A549 (cell line): ENCODE data around the gene GRID2. TPM values are rescaled to one million over a fixed set of nuclear protein-coding genes. Genes with fewer than 3 reads are reported as not detected.

Experiments used
- ATAC-seq, 2 experiments: fragments of 200-7000 bp in 1 of 2; fragments of >200 bp in 1 of 2; cut with Nextera tagmentation in 1 of 2; cut with Tn5 transposase in 1 of 2; 3 replicates each; pipeline versions ENCODE4 v1.8.0 to v1.9.1; 2018 to 2020; ENCODE audit warnings: mild to moderate bottlenecking in 1 of 2, moderate library complexity in 1 of 2
- CTCF ChIA-PET: fragments of 300-600 bp; sonication (Branson Sonifier 250); formaldehyde crosslinking; extraction: SDS; loops from one replicate; lab custom pipeline; 2021; ENCODE audit warnings: antibody characterized with exemption, inconsistent platforms; lab: Yijun Ruan, JAX
- POLR2A ChIA-PET: fragments of 350-600 bp; formaldehyde crosslinking; extraction: SDS; loops from one replicate; lab custom pipeline; 2021; ENCODE audit warnings: antibody characterized with exemption, inconsistent platforms; lab: Yijun Ruan, JAX
- DNase-seq, 2 experiments: peaks; one replicate each; pipeline versions ENCODE4 v3.0.0 to v3.0.0-alpha.2; 2011 to 2016; ENCODE audit warnings: low read depth in 1 of 2, low spot score in 1 of 2
- FAIRE-seq: peaks from 2 replicates; lab custom pipeline; 2011; peaks lifted over from hg19 to GRCh38; lab: Jason Lieb, UNC
- H3K27ac ChIP-seq, 2 experiments: fragments of >200 bp; sonication (Bioruptor Twin); formaldehyde crosslinking; 3 replicates each; pipeline ENCODE4 v1.5.1; 2016 to 2017
- H3K4me1 ChIP-seq: fragments of >200 bp; sonication (Bioruptor Twin); formaldehyde crosslinking; 3 replicates; pipeline ENCODE4 v1.6.1; 2016
- H3K4me2 ChIP-seq: fragments of >200 bp; sonication (Bioruptor Twin); formaldehyde crosslinking; 3 replicates; pipeline ENCODE4 v1.6.1; 2016
- H3K4me3 ChIP-seq: fragments of >200 bp; sonication (Bioruptor Twin); formaldehyde crosslinking; 3 replicates; pipeline ENCODE4 v1.5.1; 2016
- H3K9me3 ChIP-seq: fragments of >200 bp; sonication (Bioruptor Twin); formaldehyde crosslinking; 3 replicates; pipeline ENCODE4 v1.6.1; 2016
- BHLHE40 ChIP-seq: IDR thresholded peaks from 2 replicates; pipeline ENCODE4 v1.6.1; 2012; ENCODE audit warnings: low read depth, low read length, inconsistent platforms
- CEBPB ChIP-seq, 2 experiments: fragments of >200 bp in 1 of 2; sonication (Bioruptor Twin) in 1 of 2; formaldehyde crosslinking in 1 of 2; IDR thresholded peaks; 2 replicates each; pipeline ENCODE4 v1.6.1; 2012 to 2016
- EHF ChIP-seq: fragments of 250-450 bp; sonication (Bioruptor Pico); IDR thresholded peaks from 2 replicates; pipeline ENCODE4 v1.5.0; 2020; ENCODE audit warnings: mild to moderate bottlenecking
- FOSB ChIP-seq: fragments of 250-450 bp; sonication (Bioruptor Pico); IDR thresholded peaks from 2 replicates; pipeline ENCODE4 v1.5.0; 2020; ENCODE audit warnings: mild to moderate bottlenecking, moderate library complexity
- FOXS1 ChIP-seq: fragments of 250-450 bp; sonication (Bioruptor Pico); IDR thresholded peaks from 2 replicates; pipeline ENCODE4 v1.5.0; 2020; ENCODE audit warnings: mild to moderate bottlenecking, moderate library complexity
- HDAC2 ChIP-seq: fragments of 200-600 bp; sonication (generic); IDR thresholded peaks from 2 replicates; pipeline ENCODE4 v1.6.1; 2016
- HEYL ChIP-seq: fragments of 250-450 bp; sonication (Bioruptor Pico); IDR thresholded peaks from 2 replicates; pipeline ENCODE4 v1.8.0; 2021; ENCODE audit warnings: mild to moderate bottlenecking, moderate library complexity
- HOXB5 ChIP-seq: fragments of 250-450 bp; sonication (Bioruptor Pico); IDR thresholded peaks from 2 replicates; pipeline ENCODE4 v1.5.0; 2020; ENCODE audit warnings: mild to moderate bottlenecking, moderate library complexity
- JUNB ChIP-seq: fragments of >200 bp; sonication (Bioruptor Twin); formaldehyde crosslinking; IDR thresholded peaks from 2 replicates; pipeline ENCODE4 v1.6.1; 2016
- NPAS2 ChIP-seq: fragments of 250-450 bp; sonication (Bioruptor Pico); IDR thresholded peaks from 2 replicates; pipeline ENCODE4 v1.8.0; 2022; ENCODE audit warnings: mild to moderate bottlenecking, moderate library complexity, borderline replicate concordance
- PHF8 ChIP-seq: fragments of 200-600 bp; sonication (generic); IDR thresholded peaks from 2 replicates; pipeline ENCODE4 v1.6.1; 2016; ENCODE audit warnings: low read depth, mild to moderate bottlenecking, antibody characterized with exemption, moderate library complexity, borderline replicate concordance
- POLR2A ChIP-seq: IDR thresholded peaks from 2 replicates; pipeline ENCODE4 v1.6.1; 2012; ENCODE audit warnings: mild to moderate bottlenecking, low read length
- POLR2AphosphoS2 ChIP-seq: conservative IDR thresholded peaks from 2 replicates; pipeline ENCODE4 v1.6.1; 2012; ENCODE audit warnings: low read length, improper control_type of control experiment, inconsistent platforms
- RARB ChIP-seq: fragments of 250-450 bp; sonication (Bioruptor Pico); IDR thresholded peaks from 2 replicates; pipeline ENCODE4 v1.8.0; 2021; ENCODE audit warnings: mild to moderate bottlenecking, moderate library complexity
- RFX5 ChIP-seq: fragments of 450-650 bp; IDR thresholded peaks from 2 replicates; pipeline ENCODE4 v1.7.1; 2014; ENCODE audit warnings: antibody characterized with exemption, mild to moderate bottlenecking, moderate library complexity
- RNF2 ChIP-seq: fragments of 200-600 bp; sonication (generic); IDR thresholded peaks from 2 replicates; pipeline ENCODE4 v1.6.1; 2016; ENCODE audit warnings: low read depth, mild to moderate bottlenecking, antibody characterized with exemption, moderate library complexity, borderline replicate concordance
- ZC3H11A ChIP-seq: fragments of 450-650 bp; IDR thresholded peaks from 2 replicates; pipeline ENCODE4 v1.6.1; 2014; ENCODE audit warnings: antibody characterized with exemption, mild to moderate bottlenecking
- WGBS: methylation state at CpG from one replicate; pipeline ENCODE4 v1.1.6; 2017; ENCODE audit errors: missing lambda C conversion rate; 5-methylcytosine and 5-hydroxymethylcytosine counted together
- polyA plus RNA-seq, 4 experiments: library from polyadenylated mRNA; depleted of rRNA in 3 of 4; stranded (reverse); fragments of >200 nt; fragmentation: RNase III in 1 of 4; extraction: RNeasy Plus Mini Kit Qiagen cat#74134 plus additional on column Dnase treatment in 1 of 4; gene quantifications; 2 replicates in 3 of 4; 3 replicates in 1 of 4; pipeline ENCODE4 v1.2.3, GENCODE V29; 2011 to 2017
- TF ChIP-seq, protein P1 (sequence below): fragments of >200 bp; sonication (Bioruptor Twin); formaldehyde crosslinking; IDR thresholded peaks from 3 replicates; pipeline ENCODE4 v1.5.1; 2016
- TF ChIP-seq, protein P2 (sequence below): fragments of >200 bp; sonication (Bioruptor Twin); formaldehyde crosslinking; IDR thresholded peaks from 2 replicates; pipeline ENCODE4 v1.6.1; 2016

The GRID2 gene
- polyA plus RNA-seq, 2 of the 4 experiments (the other 2 are of a cell fraction) = not detected

DNA sequence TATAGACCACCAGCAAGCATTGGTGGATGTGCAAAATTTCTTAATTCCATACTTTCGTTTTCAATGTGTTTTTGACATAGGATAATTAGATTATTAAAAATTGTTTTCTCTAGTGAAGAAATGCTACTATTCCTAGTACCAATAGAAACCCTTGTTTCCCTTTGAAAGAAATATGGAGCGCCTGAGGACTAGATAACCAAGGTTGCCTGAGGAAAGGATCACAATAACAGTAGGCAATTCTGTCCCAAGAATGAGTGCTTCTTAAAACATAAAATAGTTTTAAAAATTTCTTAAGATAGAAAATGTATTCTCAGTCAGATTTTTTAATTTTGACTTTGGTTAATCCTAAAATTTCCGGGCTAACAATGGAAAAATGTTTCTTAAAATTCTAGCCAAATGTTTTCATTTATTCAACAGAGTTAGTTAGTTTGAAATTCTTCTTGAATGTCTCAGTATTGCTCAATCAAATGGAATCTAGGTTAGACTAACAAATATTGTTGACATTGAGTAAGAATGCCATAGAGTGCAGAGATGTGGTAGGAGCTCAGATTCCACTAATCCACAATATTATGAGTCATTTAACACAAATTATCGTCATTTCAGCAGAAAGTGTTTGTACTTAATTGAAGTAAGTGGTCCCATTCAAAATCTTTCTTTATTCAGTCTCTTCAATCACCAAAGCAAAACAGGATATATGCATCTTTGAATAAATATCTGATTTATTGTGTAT, 666.0 kb downstream of the GRID2 start (continued):
- TF ChIP-seq, protein P1, sequence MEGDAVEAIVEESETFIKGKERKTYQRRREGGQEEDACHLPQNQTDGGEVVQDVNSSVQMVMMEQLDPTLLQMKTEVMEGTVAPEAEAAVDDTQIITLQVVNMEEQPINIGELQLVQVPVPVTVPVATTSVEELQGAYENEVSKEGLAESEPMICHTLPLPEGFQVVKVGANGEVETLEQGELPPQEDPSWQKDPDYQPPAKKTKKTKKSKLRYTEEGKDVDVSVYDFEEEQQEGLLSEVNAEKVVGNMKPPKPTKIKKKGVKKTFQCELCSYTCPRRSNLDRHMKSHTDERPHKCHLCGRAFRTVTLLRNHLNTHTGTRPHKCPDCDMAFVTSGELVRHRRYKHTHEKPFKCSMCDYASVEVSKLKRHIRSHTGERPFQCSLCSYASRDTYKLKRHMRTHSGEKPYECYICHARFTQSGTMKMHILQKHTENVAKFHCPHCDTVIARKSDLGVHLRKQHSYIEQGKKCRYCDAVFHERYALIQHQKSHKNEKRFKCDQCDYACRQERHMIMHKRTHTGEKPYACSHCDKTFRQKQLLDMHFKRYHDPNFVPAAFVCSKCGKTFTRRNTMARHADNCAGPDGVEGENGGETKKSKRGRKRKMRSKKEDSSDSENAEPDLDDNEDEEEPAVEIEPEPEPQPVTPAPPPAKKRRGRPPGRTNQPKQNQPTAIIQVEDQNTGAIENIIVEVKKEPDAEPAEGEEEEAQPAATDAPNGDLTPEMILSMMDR = no peak
- no peak for TF ChIP-seq HOXB5 (CRISPR knock-in tag)

DNA sequence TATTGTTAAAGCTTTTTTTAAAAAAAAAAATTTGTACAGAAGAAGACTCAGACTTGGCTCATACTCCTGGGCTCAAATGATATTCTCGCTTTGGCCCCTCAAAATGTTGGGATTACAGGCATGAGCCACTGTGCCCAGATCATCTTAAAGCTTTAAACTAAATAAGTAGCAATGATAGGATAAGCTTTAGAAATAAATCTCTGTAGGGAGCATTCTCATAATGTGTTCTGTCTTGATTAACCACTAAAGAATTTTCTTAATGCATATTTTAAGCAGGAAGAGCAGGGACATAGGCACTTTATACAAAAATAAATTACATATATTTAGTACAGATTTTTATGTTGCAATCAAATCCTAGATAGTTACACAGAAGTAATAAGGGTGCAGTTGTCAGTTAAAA, 667.2 kb downstream of the GRID2 start:
- no peak for ATAC-seq
- ChIA-PET CTCF (no interaction called here), POLR2A (no interaction called here)
- H3K4me1 ChIP-seq = peaks cover 19% of the 10 kb centered on the region
- TF ChIP-seq PHF8 (no peak), FOSB (CRISPR knock-in tag) (no peak), HEYL (CRISPR knock-in tag) (no peak), RFX5 (no peak), HDAC2 (no peak), EHF (CRISPR knock-in tag) (no peak), POLR2A (no peak), NPAS2 (CRISPR knock-in tag) (no peak), BHLHE40 (no peak), RNF2 (no peak), ZC3H11A (no peak), FOXS1 (no peak), RARB (CRISPR knock-in tag) (no peak), POLR2AphosphoS2 (no peak), JUNB (no peak)
- TF ChIP-seq, protein P2, sequence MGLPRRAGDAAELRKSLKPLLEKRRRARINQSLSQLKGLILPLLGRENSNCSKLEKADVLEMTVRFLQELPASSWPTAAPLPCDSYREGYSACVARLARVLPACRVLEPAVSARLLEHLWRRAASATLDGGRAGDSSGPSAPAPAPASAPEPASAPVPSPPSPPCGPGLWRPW = no peak
- TF ChIP-seq, protein P1 = no peak
- no peak for FAIRE-seq
- no peak for DNase-seq
- H3K4me3 ChIP-seq = no peak overlapping the region
- H3K9me3 ChIP-seq = no peaks in the 10 kb centered on the region
- peak overlapping the region; percentile 65; the same call in 1 of the 3 replicates for H3K4me2 ChIP-seq
- WGBS = 82% methylated on average over 1 of the region's 1 CpG
- H3K27ac ChIP-seq = 0 out of 6 replicates have a peak overlapping the region, but pooled peaks of 1 of the 2 experiments have one; percentile 37

DNA sequence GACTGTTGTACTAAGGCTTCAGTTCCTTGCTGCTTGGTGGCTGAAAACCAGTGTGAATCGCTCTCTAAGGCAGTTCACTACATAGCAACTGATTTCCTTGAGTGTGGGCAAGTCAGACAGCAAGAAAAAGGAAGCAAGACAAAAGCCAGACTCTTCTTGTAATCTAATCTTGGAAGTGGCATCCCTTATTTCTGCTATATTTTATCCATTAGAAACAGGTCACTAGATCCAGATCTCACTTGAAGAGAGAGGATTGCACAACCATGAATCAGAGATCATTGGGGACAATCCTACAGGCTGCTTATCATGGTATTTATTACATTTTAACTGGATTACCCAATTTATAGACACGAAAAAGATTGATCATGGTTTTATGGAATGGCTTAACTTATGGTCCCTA, 684.5 kb downstream of the GRID2 start:
- no peaks in the 10 kb centered on the region for H3K9me3 ChIP-seq
- FAIRE-seq (no peak), ATAC-seq (no peak), DNase-seq (no peak)
- no peak overlapping the region for H3K4me2 ChIP-seq
- ChIA-PET CTCF (no interaction called here), POLR2A (no interaction called here)
- no peak overlapping the region for H3K4me3 ChIP-seq
- no peaks in the 10 kb centered on the region for H3K4me1 ChIP-seq
- no peak overlapping the region for H3K27ac ChIP-seq
- TF ChIP-seq EHF (CRISPR knock-in tag) = no peak
- peak in 1 of 2 experiments; percentile 25; a peak in 2 of 4 replicates for TF ChIP-seq CEBPB (IDR thresholded peaks at IDR 0.05)
- 20% methylated on average over 2 of the region's 2 CpGs for WGBS
